GM19043 (cell line): ENCODE results near the gene GNAT2.

Experiments
- ATAC-seq: cut with Tn5 transposase; IDR thresholded peaks from one replicate; pipeline ENCODE4 v1.9.1; 2021; ENCODE audit warnings: low read depth; ENCODE audit not compliant: unreplicated experiment

Gene GNAT2

GRCh38 chr1:109567877-109568672 is 51.3 kb downstream of the GNAT2 start:
- ATAC-seq: no peak

GRCh38 chr1:109566982-109567381 is 52.4 kb downstream of the GNAT2 start:
- no peak for ATAC-seq

GRCh38 chr1:109565241-109565640 is 54.2 kb downstream of the GNAT2 start:
- no peak for ATAC-seq

- ATAC-seq: no peak
Observed at GRCh38 chr1:109564194-109564878, 55.1 kb downstream of the GNAT2 start.

GRCh38 chr1:109559995-109560394 is 59.4 kb downstream of the GNAT2 start:
- ATAC-seq: no peak

GRCh38 chr1:109557520-109557919 is 61.9 kb downstream of the GNAT2 start:
- ATAC-seq: no peak

- no peak for ATAC-seq
Observed at GRCh38 chr1:109556563-109556962, 62.9 kb downstream of the GNAT2 start.
